ENCODE measurements around the gene TACR1.
"Not testable (repeated sequence)": the region's sequence is repeated elsewhere in the genome, so short reads cannot be mapped to it uniquely, and the experiment has no call there.

TACR1 gene

DNA sequence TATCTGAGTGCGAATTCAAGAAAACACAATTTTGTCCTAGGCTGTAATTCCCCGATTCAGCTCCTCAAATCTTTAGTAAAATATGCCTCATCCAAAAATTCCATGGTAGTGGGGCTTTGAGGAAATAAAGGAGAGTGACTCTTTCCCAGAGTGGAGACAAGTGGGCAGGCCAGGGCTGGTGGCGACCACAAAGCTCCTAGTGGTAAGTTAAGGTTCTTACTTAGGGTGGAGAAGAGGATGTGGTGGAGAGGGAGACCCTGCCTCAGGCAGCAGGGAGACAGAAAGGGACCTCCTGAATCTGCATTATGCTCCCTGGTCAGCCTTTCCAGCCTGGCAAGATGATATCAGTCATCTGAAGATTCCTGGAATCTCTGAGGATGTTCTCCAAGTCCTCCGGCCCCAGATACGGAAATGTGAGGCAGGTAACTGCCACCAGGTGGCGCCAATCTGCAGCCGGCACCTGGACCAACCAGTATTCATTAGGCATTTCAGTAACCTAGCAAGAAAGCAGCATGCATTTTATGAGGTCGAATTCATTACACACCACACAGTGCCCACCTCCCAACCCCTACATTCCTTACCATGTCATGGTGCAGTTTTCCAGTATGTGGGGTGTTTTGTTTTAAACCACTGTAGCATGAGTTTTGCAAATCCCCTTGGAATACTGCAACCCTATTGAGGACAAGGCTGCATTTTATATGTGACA is 134.5 kb downstream of the TACR1 start:
- TF ChIP-seq POLR2A (IDR thresholded peaks at IDR 0.05; ENCODE audit: low read depth, low read length) (no peak), POU2F2 (IDR thresholded peaks at IDR 0.05; ENCODE audit: low read depth, low read length) (peak; percentile 46; the same call in 1 of the 2 replicates)
- FAIRE-seq (peak; percentile 45), DNase-seq (ENCODE audit: insufficient read length, low spot score) (peak; percentile 28)

DNA sequence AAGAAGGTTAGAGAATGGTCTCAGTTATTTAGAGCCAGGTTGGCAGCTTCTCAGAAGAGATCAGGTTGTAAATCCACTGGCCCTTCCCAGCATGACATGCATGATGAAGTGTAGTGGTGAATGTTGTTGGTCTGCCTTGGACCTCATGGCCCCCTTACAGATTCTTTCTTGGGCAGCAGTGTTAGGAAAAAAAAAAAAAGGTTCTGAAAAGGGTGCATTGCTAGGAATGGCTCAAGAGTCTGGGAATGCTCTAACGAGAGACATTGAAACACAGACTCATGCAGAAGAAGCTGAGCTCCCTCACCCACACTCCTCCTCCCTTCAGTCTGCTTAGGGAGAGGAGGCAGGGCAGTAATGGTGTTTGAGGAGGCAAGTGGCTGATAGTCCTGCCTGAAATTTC is 135.4 kb downstream of the TACR1 start:
- TF ChIP-seq SPI1 (IDR thresholded peaks at IDR 0.05; ENCODE audit: low read depth, low read length) (no peak), POLR2A (IDR thresholded peaks at IDR 0.05; ENCODE audit: low read depth, low read length) (no peak), POLR2AphosphoS5 (IDR thresholded peaks at IDR 0.05; ENCODE audit: low read depth, low read length) (no peak), TAF1 (IDR thresholded peaks at IDR 0.05; ENCODE audit: low read depth, low read length) (no peak), PAX5 (IDR thresholded peaks at IDR 0.05; ENCODE audit: insufficient read depth, low read length, severe bottlenecking) (no peak), POU2F2 (IDR thresholded peaks at IDR 0.05; ENCODE audit: low read depth, low read length) (no peak)
- FAIRE-seq (no peak), DNase-seq (ENCODE audit: insufficient read length, low spot score) (no peak)

DNA sequence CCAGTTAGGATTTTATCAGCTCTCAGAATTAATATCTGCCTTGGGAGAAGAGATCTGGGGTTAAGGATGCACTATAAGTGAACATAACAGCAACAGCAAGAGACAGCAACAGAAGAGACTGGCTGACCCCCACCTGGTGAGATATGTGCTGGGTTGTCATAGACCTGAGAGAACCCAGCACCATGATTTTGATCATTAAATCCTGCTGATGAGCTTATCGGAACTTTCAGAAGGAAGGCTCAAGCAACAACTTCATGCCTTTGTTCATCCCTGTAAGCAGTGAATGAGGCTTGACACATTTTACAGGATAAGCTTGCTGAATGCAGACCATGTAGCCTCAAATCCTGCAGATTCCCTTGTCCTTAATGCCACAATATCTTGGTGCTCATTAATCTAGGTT is 140.9 kb downstream of the TACR1 start:
- TF ChIP-seq TAF1 (IDR thresholded peaks at IDR 0.05; ENCODE audit: low read depth, low read length) = no peak
- no peak for TF ChIP-seq SPI1 (IDR thresholded peaks at IDR 0.05; ENCODE audit: low read depth, low read length)
- no peak for TF ChIP-seq POU2F2 (IDR thresholded peaks at IDR 0.05; ENCODE audit: low read depth, low read length)
- TF ChIP-seq PAX5 (IDR thresholded peaks at IDR 0.05; ENCODE audit: insufficient read depth, low read length, severe bottlenecking) = no peak
- no peak for TF ChIP-seq POLR2A (IDR thresholded peaks at IDR 0.05; ENCODE audit: low read depth, low read length)
- no peak for FAIRE-seq
- no peak for DNase-seq (ENCODE audit: insufficient read length, low spot score)

DNA sequence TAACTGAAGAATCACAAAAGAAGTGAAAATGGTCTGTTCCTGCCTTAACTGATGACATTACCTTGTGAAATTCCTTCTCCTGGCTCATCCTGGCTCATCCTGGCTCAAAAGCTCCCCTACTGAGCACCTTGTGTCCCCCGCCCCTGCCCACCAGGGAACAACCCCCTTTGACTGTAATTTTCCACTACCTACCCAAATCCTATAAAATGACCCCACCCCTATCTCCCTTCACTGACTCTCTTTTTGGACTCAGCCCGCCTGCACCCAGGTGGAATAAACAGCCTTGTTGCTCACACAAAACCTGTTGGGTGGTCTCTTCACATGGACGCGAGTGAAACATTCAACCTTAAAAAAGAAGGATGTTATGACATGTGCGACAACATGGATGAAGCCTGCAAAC is 142.2 kb downstream of the TACR1 start:
- DNase-seq (ENCODE audit: insufficient read length, low spot score); FAIRE-seq: not testable (repeated sequence)

DNA sequence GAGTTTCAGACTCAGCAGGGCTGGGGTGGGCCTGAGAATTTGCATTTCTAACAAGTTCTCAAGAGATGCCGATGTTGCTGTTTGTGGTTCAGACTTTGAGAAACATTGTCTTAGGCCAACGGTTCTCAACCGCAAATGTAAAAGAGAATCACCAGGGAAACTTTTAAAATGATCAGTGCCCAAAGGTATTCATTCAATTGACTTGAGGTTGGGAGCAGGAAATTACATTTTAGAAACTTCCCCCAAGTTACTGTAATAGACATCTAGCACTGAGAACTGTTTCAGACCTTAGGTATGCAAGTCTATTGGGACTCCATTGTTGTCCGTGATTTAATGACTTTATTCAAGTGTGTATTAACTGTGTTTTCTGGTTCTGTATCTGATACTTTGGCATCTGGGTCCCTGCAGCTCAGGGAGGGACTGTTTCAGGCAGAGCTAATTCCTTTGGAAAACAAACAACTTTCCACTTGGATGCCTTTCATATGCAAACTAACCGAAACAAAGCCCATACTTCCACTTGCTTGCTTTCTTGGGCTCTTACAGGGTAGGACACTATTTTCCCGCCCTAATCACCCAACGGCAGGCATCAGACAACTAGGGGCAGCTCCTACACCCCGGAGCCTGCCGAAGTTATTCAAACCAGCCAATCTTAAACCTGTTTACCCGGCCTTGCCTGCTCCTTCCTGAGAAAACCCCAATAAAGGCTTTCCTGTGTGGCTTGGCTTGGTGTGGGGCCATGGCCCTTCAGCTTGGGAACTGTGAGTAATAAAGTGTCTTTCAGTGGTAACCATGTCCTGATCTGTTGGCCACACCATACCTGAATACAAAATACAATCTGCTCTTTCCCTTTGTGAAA is 143.3 kb downstream of the TACR1 start:
- TF ChIP-seq POLR2AphosphoS5 (IDR thresholded peaks at IDR 0.05; ENCODE audit: low read depth, low read length) (no peak), POU2F2 (IDR thresholded peaks at IDR 0.05; ENCODE audit: low read depth, low read length) (0 out of 2 replicates have a peak, but pooled peaks have one; percentile 41), SPI1 (IDR thresholded peaks at IDR 0.05; ENCODE audit: low read depth, low read length) (no peak), PAX5 (IDR thresholded peaks at IDR 0.05; ENCODE audit: insufficient read depth, low read length, severe bottlenecking) (peak; percentile 20), TAF1 (IDR thresholded peaks at IDR 0.05; ENCODE audit: low read depth, low read length) (no peak), POLR2A (IDR thresholded peaks at IDR 0.05; ENCODE audit: low read depth, low read length) (no peak)
- FAIRE-seq (peak; percentile 40), DNase-seq (ENCODE audit: insufficient read length, low spot score) (no peak)

DNA sequence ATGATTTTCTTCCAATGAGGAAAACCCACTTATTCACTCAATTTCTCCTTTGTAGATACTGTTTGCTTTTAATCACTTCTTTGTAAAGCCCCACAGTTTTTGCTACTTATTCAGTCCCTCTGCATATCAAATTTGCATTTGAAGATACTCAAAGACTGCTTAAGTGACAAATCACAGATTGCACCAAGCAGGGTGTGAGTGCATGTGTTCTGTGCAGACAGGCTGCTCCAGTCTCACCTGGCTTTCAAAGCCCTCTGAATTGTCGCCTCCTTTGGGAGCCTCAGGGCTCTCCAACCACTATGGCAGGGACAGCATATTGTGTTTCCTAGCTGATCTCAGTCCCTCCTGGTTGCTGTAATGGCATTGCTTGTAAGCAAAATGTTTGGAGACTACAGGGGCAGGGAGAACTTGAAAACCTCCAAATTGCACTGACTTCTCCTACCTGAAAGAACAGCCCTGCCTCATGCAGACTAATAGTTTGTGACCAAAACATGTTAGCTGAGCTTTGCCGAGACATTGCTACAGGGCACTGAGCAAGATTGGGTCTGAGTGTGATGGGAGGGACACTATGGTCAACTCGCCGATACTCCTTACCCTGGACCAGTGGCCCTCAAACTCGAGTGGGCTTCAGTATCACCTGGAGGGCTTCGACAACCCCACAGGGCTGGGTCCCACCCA is 144.0 kb downstream of the TACR1 start:
- DNase-seq (ENCODE audit: insufficient read length, low spot score) (no peak), FAIRE-seq (no peak)
- TF ChIP-seq SPI1 (IDR thresholded peaks at IDR 0.05; ENCODE audit: low read depth, low read length) (no peak), POU2F2 (IDR thresholded peaks at IDR 0.05; ENCODE audit: low read depth, low read length) (no peak), POLR2AphosphoS5 (IDR thresholded peaks at IDR 0.05; ENCODE audit: low read depth, low read length) (no peak), TAF1 (IDR thresholded peaks at IDR 0.05; ENCODE audit: low read depth, low read length) (no peak), PAX5 (IDR thresholded peaks at IDR 0.05; ENCODE audit: insufficient read depth, low read length, severe bottlenecking) (no peak), POLR2A (IDR thresholded peaks at IDR 0.05; ENCODE audit: low read depth, low read length) (no peak)

DNA sequence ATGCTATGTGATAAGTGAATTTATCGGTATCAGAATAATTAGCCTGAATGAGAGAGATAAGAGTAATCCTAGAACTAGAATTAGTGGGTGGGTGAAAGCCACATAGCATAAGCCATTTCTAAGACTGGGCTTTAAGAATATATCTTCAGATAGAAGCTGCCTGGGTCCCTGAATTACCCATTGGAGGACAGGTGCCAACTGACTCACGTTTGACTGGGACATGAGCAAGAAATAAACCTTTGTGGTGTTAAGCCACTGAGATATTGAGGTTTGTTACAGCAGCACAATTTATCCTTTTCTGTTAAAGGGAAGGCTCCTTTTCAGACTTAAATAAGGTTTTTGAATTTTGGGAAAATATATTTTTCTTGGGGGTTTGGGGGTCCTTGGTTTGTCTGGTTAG is 145.0 kb downstream of the TACR1 start:
- FAIRE-seq (no peak), DNase-seq (ENCODE audit: insufficient read length, low spot score) (no peak)
- no peak for TF ChIP-seq SPI1 (IDR thresholded peaks at IDR 0.05; ENCODE audit: low read depth, low read length)
- TF ChIP-seq POLR2AphosphoS5 (IDR thresholded peaks at IDR 0.05; ENCODE audit: low read depth, low read length) = no peak
- TF ChIP-seq POU2F2 (IDR thresholded peaks at IDR 0.05; ENCODE audit: low read depth, low read length) = no peak
- no peak for TF ChIP-seq POLR2A (IDR thresholded peaks at IDR 0.05; ENCODE audit: low read depth, low read length)
- no peak for TF ChIP-seq TAF1 (IDR thresholded peaks at IDR 0.05; ENCODE audit: low read depth, low read length)
- no peak for TF ChIP-seq PAX5 (IDR thresholded peaks at IDR 0.05; ENCODE audit: insufficient read depth, low read length, severe bottlenecking)

DNA sequence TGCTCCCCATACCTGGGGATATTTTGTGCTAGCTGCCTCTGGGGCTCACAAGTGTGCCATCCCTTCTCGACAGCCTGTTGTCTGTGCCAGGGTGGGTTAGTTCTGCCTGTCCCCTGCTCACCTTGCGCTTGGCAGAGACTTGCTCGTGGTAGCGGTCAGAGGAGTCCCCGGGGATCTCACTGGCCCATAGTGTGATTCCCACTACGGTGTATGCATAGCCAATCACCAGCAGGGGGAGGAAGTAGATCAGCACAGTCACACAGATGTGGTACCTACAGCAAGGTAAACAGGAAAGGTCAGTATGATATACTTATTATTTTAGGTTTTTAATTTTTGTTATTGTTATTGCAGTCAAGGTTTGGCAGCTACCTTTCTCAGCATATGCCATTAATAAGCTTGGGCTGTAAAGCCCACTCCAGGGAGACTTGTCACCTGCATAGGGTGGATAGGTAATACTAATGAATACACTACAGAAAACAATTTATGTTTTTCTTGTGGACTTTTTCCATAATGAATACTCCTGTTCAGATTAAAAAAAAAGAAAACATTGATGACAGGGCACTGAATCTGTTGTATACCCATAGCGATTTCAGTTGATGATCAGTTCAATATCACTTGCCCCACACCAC is 145.7 kb downstream of the TACR1 start:
- FAIRE-seq (peak; percentile 83), DNase-seq (ENCODE audit: insufficient read length, low spot score) (no peak)
- TF ChIP-seq TAF1 (IDR thresholded peaks at IDR 0.05; ENCODE audit: low read depth, low read length) (no peak), POLR2AphosphoS5 (IDR thresholded peaks at IDR 0.05; ENCODE audit: low read depth, low read length) (no peak), SPI1 (IDR thresholded peaks at IDR 0.05; ENCODE audit: low read depth, low read length) (0 out of 2 replicates have a peak, but pooled peaks have one; percentile 9), PAX5 (IDR thresholded peaks at IDR 0.05; ENCODE audit: insufficient read depth, low read length, severe bottlenecking) (no peak), POU2F2 (IDR thresholded peaks at IDR 0.05; ENCODE audit: low read depth, low read length) (peak; percentile 63; the same call in 1 of the 2 replicates), POLR2A (IDR thresholded peaks at IDR 0.05; ENCODE audit: low read depth, low read length) (no peak)

DNA sequence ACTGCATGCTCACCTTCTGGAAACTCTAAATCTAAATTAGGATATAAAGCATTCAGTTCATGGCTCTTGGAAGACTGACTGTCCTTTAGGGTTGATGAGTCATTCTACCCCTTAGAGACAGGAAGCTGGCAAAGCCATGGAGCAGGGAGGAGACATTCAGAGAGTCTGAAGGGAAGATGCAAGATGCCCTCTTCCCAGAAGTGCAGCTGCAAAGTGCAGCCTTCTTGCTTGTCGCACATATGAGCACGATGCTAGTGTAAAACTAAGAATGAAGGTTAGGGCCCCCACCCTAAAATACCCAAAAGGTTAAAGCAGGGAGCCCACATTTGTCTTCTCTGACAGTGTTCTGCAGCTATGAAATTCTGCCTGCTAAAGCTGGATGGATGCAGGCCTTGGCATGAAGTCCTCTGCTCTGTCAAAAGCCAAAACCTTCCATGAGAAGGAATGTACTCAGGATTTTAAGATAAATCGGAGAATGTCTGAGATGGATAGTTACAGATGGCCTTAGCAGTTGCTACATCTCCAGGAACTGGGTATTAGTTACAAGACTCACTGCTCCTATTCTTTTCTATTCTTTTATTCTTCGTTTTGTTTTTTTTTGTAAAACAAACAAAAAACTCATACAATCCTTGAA is 151.2 kb downstream of the TACR1 start:
- no peak for FAIRE-seq

More for the DNA sequence above, 151.2 kb downstream of the TACR1 start:
- DNase-seq (ENCODE audit: insufficient read length, low spot score) = no peak
- TF ChIP-seq POU2F2 (IDR thresholded peaks at IDR 0.05; ENCODE audit: low read depth, low read length) (no peak), POLR2AphosphoS5 (IDR thresholded peaks at IDR 0.05; ENCODE audit: low read depth, low read length) (no peak)
